NCI-H2227 (cell line): Measurements from ENCODE around the gene CDCA4.
A peak's percentile ranks its signal among the peaks of the same experiment; 100 is the strongest.

ENCODE experiments used
- DNase-seq: peaks from one replicate; lab custom pipeline; 2025; ENCODE audit not compliant: unreplicated experiment; lab: John Stamatoyannopoulos, UW

Gene CDCA4

DNA sequence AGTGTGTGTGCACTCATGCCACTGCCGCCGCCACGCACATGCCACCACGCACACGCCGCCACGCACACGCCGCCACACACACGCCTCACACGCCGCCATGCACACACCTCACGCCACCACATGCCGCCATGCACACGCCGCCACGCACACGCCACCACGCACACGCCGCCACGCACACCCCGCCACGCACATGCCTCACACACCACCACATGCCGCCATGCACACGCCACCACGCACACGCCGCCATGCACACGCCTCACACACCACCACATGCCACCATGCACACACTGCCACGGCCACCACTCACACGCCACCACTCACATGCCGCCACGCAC, 29.0 kb downstream of the CDCA4 start:
- DNase-seq, result no peak

DNA sequence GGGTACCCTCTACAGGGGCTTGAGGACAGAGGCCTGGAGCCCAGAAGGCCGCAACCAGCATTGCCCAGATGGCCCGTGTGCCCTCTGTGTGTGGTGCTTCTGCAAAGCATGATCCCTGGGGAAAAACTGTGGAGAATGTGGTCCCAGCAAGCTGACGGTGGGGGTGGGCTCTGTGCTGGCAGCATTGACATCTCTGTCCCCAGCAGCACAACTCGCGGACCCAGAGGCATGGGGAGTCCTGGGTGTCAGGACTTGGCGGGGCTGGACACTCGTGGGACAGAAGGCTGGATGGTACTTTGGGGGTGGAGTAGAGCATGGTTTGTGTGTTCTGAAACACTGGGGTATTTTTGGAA, 31.0 kb downstream of the CDCA4 start:
- DNase-seq, result no peak

DNA sequence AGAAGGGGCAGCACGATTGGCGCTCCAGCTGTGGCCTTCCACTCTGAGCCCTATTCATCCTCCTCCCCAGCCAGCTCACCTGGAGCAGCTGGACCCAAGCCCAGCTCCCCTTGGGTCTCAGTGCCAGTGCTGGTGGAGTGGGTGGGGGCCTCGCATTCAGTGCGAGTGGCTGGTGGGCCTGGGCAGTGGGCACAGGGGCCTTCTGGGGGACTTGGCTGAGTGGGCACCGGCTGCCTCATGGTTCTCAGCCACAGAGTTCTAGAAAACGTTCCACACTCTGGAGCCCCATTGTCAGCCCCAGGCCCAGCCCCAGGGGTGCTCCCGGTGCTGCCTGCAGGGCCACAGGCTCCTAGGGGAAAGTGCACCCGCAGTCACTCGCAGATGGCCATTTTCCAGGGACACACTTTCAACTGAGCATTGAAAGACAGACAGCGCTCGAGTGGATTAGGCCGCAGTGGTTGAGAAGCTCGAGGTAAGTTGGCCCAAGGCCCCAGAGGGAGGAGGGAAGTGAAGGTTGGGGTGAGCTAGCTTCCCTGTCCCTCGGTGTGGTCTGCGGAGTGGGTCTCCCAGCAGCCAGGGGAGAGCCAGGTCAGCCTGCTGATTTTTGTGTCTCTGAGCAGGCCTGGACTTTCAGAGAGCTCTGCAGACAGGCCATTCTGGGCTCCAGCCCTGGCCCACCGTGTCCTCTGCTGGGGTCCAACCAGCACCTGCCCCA, 31.5 kb downstream of the CDCA4 start:
- no peak for DNase-seq

DNA sequence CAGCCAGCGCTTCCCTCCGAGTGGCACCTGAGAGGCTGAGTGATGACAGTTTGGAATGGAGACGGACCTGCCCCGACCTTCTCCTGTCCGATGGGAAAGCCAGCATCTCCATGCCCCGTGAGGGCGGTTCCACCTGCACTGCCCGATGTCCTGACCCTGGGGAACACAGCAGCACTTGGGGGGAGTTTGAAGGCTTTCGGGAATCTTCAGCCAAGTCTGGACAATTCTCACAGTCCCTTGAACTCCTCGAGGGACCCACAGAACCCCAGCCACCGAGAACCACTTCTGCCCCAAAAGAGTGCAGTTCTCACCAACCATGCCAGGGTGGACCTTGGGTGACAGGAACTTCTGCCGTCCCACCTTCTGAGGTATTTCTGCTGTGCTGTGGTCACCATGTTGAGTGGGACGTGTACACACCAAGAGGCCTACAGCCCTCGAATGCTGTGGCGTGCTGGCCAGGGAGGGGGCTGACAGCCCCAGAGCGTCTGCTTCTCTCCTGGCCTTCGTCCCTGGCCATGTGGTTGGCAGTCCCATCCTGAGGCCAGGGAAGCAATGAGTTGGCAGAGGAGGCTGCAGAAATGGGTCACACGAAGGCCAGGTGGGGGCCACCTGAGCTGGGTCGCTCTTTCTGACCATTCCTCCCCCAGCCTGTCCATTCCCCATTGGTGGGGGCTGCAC, 34.3 kb downstream of the CDCA4 start:
- DNase-seq, result no peak

DNA sequence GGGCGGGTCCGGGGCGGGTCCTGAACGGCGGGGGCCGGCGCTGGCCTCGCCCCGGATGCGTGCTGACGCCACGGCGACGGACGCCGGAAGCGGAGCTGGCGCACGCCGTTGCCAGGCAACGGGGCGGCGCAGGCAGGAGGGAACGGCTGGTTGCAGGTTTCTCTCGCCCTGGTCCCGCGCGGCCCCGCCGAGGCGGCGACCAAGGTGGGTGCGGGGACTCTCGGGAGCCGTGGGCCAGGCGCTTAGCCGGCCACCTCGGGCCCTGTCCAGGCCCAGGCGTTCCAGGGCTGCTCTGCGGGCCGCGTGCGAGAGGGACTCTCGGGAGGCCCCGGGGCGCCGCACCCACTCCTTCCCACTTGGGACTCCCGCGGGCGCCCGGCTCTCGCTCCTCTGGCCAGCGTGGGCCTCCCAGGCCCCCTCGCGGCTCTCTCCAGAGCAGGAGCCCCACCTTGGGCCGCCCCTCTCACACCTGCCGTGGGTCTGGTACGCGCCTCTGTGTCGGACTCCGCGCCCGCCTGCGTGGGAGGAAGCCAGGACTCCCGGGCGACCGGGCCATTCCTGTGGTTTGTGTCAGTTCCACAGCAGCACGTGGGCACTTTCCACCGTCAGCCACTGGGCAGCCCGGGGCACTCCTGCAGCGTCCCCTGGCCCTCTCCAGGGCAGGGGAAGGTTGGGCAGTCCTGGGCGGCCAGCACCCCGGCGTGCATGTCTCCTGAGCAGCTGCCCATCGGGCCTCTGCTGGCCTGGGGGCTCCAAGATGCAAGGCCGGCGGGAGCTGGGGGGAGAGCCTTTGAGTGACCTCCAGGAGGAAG, 35.0 kb downstream of the CDCA4 start, which contains the start of gene CLBA1:
CLBA1 (plus strand) TSS at position 114 of the 812 bp plus-strand sequence; CDS start at position 758, 644 bp downstream.
- DNase-seq, result peak; percentile 95

DNA sequence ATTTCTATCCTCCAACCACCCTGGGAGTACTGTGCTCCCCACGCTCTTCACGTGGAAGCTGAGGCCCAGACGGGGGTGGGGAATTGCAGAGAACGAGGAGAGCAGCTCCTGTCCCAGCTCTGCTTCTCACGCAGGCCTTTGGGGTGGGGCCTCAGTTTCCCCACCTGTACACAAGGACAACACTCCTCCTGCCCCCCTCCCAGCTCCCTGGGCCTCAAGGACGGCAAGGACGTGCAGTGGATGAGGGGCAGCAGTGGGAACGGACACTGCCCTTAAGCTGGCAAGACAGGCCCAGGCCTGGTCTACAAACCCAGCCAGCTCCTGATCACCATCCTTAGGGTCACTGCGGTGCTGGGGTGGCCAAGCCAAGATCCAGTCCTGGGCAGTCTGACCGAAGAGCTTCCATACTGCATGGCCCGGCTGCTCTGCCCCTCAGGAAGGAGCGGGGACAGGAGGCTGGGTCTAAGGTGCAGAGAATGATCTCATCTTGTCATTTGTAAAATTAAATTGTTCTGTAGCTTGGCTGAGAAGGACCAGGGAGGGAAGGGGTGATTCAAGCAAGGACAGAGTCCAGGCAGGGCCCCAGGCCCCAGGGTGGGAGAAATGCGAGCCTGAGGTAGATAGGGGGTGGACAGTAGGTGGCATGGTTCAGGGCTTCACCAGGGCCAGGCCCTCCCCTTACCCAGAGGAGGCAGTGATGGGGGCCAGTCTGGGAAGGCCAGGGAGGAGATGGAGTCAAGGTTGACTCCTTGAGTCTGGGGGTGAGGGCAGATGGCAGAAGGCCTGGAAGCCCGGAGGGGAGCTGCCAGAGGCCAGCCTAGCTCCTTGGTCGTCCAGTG, 36.6 kb downstream of the CDCA4 start:
- DNase-seq, result no peak

DNA sequence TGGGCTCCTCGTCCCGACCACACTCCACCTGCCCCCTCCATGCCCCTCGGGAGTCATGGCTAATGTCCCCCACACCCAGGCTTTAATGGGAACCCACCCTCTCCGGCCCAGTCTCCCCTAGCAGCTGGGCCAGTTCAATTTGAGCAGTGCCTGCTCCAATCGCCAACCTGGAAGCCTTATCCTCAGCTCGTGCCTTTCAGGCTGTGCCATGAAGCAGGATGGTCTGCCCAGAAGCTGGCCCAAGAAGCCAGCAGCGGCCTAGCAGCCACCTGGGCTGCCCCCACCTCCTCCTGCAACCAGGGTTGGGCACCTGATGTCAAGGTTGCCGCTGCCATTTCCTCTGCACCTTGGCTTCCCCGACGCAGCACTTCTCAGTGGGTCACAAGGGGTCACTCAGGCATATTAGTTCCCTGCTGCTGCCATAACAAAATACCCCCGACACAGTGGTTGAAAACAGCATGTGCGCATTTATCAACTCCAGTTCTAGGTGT, 37.6 kb downstream of the CDCA4 start:
- no peak for DNase-seq

DNA sequence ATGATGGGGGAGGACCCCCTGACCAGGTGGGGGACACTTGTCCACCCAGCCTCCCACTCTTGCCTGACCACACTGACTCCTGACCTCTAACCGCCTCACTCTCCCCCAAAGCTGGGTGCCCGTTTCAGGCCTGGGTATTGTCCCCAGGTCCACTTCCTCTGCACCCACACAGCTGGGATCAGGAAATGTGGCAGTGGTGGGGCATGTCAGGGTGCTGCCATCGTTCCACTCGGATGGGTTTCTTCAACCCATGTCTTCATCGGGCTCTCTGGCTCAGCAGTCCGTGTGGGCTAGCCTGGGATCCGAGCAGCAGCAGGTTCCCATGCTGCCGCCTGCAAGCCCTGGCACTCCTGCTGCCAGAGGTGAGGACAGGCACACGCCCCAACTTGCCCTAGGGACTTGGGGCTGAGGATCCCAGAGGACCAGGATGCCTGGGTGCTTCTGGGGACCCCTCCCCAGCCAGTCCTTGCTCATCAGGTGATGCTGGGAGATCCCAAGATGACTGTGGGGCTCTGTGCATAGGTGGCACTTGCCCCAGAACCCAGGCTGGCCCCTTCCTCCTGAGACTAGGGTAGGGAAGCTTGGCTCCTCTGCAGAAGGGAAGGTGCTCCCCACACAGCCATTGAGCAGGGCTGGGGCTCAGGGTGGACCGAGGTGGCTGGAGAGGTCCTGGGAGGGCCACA, 38.2 kb downstream of the CDCA4 start:
- DNase-seq, result no peak

DNA sequence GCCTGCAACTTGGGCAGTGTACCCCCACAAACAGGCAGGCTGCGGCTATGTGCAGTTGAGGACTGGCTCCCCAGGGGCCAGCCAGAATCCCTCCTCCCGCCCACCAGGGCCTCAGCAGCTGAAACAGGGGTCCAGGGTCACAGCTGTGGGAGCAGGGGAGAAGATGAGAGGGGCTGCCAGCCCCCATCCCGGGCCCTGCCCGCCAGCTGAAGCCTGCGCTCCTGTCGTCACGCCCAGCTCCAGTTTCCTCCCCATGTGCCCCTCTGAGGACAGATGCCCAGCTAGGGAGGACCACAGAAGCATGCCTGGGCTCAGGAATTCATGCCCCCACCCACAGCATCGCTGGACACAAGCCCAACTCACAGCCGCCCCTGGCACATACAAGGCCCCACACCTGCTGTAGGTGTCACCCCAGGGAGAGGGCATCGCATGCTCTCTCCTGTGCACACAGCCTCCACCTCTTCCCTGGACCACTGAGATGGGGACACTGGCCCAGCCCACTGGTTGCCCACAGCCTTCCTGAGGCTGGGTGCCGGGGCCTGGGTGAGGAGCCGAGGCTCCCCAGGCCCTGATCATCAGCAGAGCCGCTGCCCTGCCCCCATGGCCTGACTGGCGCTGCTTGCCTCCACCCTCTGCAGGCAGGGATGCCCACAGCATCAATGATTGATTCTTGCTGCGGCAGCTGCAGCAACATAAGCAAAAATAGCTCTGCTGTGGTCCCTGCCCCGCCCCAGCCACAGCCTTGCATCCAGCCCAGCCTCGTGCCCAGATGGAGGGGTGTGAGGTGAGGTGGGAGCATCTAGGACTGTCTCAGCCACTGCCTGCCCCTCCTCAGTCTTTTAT, 39.0 kb downstream of the CDCA4 start:
- peak; percentile 33 for DNase-seq

DNA sequence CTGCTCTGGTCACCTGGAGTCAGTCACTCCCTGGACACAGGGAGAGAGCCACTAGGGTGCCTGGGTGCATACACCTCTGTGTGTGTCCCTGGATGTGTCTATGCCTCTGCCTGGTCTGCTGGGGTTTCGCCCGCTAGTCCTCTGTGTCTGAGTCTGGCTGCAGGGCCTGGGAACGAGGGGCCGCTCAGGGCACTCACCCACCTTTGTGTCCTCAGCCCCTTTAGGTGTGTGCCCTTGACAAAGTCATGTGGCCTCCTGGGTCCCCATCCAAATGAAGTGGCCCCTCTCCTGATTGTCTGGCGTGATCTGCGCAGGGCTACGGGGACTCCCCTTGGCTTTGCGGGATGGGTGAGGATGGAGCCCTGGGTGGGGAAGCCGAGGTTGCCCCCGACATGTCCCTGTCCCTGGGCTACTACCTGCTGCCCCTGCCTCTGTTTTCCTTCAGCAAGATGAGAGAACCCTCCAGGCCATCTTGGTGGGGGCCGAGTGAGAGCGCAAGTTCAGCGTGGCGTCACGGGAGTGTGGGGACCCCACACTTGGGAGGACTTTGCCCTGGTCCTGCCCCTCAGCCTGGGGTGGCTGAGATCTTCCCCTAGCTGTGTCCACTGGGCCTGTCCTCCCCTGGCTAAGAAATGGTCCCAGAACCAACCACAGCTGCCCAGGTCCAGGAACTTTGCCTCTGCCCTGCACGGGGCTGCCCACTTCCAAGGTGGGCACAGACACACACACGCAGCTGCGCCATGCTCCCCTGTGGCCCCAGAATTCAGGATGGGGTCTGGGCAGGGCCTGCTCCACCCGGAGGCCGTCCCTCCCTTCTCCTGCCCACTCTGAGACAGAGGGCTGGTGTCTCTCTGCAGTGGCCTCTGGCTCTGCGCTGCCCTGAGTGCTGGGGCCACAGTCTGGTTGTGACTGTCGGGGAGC, 40.0 kb downstream of the CDCA4 start:
- no peak for DNase-seq

DNA sequence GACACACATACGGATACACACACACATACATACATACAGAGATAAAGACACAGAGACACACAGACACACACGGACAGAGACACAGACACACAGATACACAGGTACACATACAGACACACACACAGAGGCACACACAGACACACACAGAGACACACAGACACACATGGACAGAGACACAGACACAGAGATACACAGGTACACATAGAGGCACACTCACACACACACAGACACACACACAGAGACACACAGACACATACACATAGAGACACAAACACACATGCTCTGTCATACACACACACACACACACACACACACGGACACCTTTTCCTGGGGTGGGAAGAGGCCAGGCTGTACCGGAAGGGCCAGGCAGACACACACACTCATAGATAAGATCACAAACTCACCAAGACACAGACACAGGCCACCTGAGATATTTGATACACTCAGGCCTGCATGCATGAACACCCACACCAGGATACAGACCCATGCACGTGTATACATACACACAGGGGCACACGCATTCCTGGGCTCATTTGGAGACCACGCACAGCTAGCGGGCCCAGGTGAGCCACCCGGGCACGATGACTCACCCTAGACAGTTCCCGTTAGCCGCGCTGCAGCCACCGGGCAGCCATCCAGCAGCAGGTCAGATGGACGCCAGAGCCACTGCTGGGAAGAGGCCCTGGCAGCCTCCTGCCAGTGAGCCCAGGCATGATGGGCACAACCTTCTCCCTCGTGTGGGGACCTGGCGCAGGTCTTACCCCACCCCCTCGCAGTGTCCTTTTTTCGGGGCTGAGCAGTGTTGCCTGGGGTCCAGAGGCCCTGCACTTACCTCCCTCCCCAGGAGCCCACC, 40.9 kb downstream of the CDCA4 start:
- DNase-seq, result no peak

DNA sequence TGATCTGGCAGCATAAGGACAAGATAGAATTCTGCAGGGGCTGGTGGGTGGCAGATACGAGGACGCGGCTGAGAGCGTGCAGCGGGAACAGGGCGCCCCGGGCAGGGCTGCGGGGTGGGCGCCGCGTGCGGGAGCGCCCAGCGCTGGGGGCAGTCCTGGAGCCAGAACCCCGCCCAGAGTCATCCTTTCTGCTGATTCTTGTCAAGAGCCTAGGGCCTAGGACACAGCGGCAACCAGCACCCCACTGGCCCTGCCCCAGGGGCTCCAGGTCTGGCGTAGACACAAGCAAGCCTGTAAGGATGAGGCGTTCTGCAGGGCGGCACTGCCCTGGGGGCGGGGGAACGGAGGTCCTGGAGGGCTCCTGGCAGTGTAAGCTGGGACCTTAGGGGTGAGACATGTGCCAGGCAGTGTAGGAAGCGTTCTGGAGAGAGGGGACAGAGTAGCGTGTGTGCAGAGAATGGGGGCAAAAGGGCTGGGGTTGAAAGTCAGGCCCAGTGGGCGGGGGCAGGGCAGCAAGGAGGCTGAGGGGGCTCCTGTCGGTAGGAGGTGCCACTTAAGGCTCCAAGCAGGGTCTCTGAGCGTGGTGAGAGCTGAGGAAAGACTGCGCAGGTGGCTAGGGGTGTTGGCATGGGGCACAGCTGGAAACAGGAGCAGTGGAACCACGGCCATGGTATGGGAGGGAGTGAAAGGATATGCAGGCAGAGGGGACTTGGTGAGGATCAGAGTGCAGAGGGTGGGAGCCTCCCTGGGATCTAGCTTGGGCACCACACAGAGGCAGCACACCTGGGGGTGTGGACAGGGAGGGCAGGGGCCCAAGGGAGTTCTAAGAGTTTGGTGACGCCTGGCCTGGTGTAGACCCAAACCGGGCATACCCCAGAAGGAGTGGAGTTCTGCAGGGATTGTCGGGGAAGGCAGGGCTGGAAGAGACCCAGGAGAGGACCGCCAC, 41.9 kb downstream of the CDCA4 start:
- DNase-seq, result no peak

DNA sequence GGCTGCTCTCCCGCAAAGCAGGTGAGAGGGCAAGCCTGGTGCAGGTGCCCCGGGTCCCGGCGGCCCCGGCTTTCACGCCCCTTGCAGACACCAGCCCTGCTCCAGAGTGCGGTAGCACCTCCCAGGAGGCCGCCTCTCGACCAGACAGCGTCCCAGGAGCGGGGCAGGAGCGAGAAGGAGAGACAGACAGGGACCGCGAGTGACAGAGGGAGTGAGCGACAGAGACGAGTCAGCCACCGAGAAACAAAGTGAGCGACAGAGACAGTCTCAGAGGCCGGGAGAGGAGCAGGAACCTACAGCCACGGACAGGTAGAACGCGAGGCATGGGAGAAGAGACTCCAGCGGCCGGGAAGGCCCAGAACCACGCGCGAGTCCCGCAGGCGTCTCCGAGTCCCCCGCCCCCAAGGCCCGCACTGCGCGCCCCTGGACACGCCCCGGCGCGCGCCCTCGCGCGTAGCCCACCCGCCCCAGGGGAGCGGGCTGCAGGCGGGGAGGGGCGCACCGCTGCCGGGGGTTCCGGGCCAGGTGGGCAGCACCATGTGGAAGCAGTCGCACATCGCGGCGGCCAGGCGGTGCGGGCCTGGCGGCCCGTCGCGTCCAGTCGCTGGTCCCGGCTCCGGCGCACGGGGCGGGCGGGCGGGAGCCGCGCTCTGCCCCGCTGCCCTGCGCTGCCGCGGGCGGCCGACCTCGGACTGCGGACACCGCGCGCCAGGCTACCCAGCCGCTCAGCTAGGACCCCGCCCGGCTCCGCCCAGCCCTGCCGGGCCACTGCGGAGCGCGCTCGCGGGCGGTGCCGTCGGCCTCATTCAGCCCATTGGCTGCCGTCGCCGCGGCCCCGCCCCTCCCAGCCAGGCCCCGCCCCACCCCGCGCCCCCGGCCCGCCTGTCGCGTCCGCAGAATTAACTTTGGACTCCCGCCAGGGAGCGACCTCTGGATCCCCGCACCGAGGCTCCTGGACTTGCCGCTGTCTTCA, 42.9 kb downstream of the CDCA4 start, which contains the start of gene AHNAK2:
AHNAK2 (minus strand) TSS at position 694 of the 973 bp plus-strand sequence; CDS start at position 557, 137 bp downstream.
- DNase-seq, result peak; percentile 90

DNA sequence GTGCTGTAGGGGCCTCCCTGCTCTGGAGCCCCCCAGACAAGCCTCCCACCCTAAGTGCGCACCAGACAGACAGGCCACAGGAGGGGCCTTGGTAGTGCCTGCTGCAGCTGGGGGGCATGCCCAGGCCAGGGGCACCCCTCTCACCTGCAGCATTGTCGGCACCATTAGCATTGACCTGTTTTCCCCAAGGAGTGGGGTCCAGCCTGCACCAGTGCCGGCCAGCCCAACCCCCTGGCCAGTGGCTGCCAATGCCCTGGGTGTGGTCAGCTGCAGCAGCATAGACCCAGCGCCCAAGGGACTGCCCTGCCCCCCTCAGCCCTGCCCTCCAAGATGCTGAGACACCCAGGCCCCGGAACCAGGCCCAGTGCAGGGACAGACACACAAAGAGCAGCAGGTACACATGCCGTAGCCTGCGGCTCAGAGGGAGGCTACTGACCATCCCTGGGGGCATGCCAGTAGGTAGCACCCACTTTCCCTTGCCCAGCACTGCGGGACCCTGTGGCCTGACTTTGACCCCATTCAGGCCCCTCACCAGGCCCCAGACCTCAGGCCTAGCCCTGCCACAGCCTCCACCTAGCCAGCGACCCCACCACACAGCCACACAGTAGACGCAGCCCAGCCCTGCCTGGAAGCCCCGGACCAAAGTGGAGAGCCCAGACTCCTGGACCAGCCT, 43.7 kb downstream of the CDCA4 start:
- no peak for DNase-seq
